HCT116 (cell line): ENCODE measurements around the gene KAT6B. TPM values are rescaled to one million over a fixed set of nuclear protein-coding genes. Genes with fewer than 3 reads are reported as not detected.

Experiments
- ATAC-seq: fragments of 200-7000 bp; cut with Tn5 transposase; 2 replicates; pipeline ENCODE4 v1.9.1; 2020; ENCODE audit warnings: mild to moderate bottlenecking, moderate library complexity
- BruUV-seq: library from RNA; stranded (reverse); fragments of 400-500 nt; replicated peaks from 2 replicates; lab custom pipeline; 2021; lab: Mats Ljungman, UMichigan
- CTCF ChIA-PET: fragments of 300-600 bp; sonication (Branson Sonifier 250); formaldehyde crosslinking; loops from one replicate; lab custom pipeline; 2021; ENCODE audit warnings: antibody characterized with exemption; lab: Charles Lee
- POLR2A ChIA-PET: fragments of 300-600, 350-600 bp; sonication (Branson Sonifier 250); formaldehyde crosslinking; loops from one replicate; lab custom pipeline; 2021; ENCODE audit warnings: antibody characterized with exemption; lab: Charles Lee
- RAD21 ChIA-PET, 2 experiments: fragments of 300-600 bp; sonication (Branson Sonifier 250); formaldehyde crosslinking; loops; one replicate each; lab custom pipeline; 2023; ENCODE audit warnings: low total read pairs in 2 of 2; ENCODE audit not compliant: uncharacterized antibody in 2 of 2, unreplicated experiment in 2 of 2, low non-redundant PET in 1 of 2; lab: Charles Lee
- DNase-seq: peaks from one replicate; pipeline ENCODE4 v3.0.0-alpha.2; 2010; ENCODE audit warnings: low read depth, low spot score
- H2AFZ ChIP-seq: fragments of 200-600 bp; shearing (Covaris generic), sonication (generic); 2 replicates; pipeline ENCODE4 v1.6.1; 2017; ENCODE audit warnings: low read depth, mixed run types, mixed read lengths, antibody characterized with exemption, low read length; ENCODE audit not compliant: poor library complexity, severe bottlenecking
- H3K27ac ChIP-seq: 2 replicates; pipeline ENCODE4 v1.5.1; 2012; ENCODE audit warnings: low read depth, low read length
- H3K27me3 ChIP-seq: fragments of 200-600 bp; sonication (generic); 2 replicates; pipeline ENCODE4 v1.6.1; 2016; ENCODE audit warnings: mixed run types, low read length, mixed read lengths; ENCODE audit not compliant: insufficient read depth
- H3K36me3 ChIP-seq, 2 experiments: fragments of 200-500 bp in 1 of 2; fragments of 200-600 bp in 1 of 2; sonication (Bioruptor generic) in 1 of 2; sonication (generic) in 1 of 2; 2 replicates each; pipeline versions ENCODE4 v1.5.1 to v1.6.1; 2014 to 2016; ENCODE audit warnings: low read length in 2 of 2, inconsistent platforms in 1 of 2, mixed read lengths in 1 of 2, mixed run types in 1 of 2; ENCODE audit not compliant: insufficient read depth in 2 of 2, control insufficient read depth in 1 of 2
- H3K4me1 ChIP-seq, 2 experiments: fragments of 200-600 bp in 1 of 2; sonication (generic) in 1 of 2; 2 replicates each; pipeline versions ENCODE4 v1.5.1 to v1.6.1; 2012 to 2017; ENCODE audit warnings: low read length in 2 of 2, inconsistent platforms in 1 of 2, mild to moderate bottlenecking in 1 of 2, mixed read lengths in 1 of 2, mixed run types in 1 of 2, moderate library complexity in 1 of 2; ENCODE audit not compliant: insufficient read depth in 2 of 2, control insufficient read depth in 1 of 2
- H3K4me2 ChIP-seq: fragments of 200-600 bp; sonication (generic); 2 replicates; pipeline ENCODE4 v1.6.1; 2017; ENCODE audit warnings: mixed run types, low read length, mixed read lengths
- H3K4me3 ChIP-seq, 2 experiments: fragments of 200-600 bp in 1 of 2; sonication (generic) in 1 of 2; replicated peaks in 1 of 2; 2 replicates each; pipeline ENCODE4 v1.5.1; 2011 to 2016; ENCODE audit warnings: low read length in 2 of 2, control low read depth in 1 of 2, low read depth in 1 of 2, mild to moderate bottlenecking in 1 of 2, mixed read lengths in 1 of 2, mixed run types in 1 of 2
- H3K79me2 ChIP-seq: fragments of 200-600 bp; sonication (generic); 2 replicates; pipeline ENCODE4 v1.6.1; 2017; ENCODE audit warnings: mild to moderate bottlenecking, mixed run types, low read length, moderate library complexity, mixed read lengths; ENCODE audit not compliant: insufficient read depth
- H3K9ac ChIP-seq: fragments of 200-600 bp; sonication (generic); 2 replicates; pipeline ENCODE4 v1.6.1; 2016; ENCODE audit warnings: low read length, mixed read lengths
- H3K9me2 ChIP-seq: fragments of 200-600 bp; sonication (generic), shearing (Covaris generic); 2 replicates; pipeline ENCODE4 v1.6.1; 2017; ENCODE audit warnings: mixed run types, mild to moderate bottlenecking, moderate library complexity; ENCODE audit not compliant: insufficient read depth
- H3K9me3 ChIP-seq, 2 experiments: fragments of 200-500 bp in 1 of 2; fragments of 200-600 bp in 1 of 2; sonication (Bioruptor generic) in 1 of 2; sonication (generic) in 1 of 2; 2 replicates each; pipeline ENCODE4 v1.6.1; 2014 to 2017; ENCODE audit warnings: low read length in 2 of 2, mixed read lengths in 2 of 2, inconsistent platforms in 1 of 2, low read depth in 1 of 2, mild to moderate bottlenecking in 1 of 2, mixed run types in 1 of 2, moderate library complexity in 1 of 2; ENCODE audit not compliant: control insufficient read depth in 1 of 2, insufficient read depth in 1 of 2
- H4K20me1 ChIP-seq: fragments of 200-600 bp; sonication (generic), shearing (Covaris generic); 2 replicates; pipeline ENCODE4 v1.6.1; 2017; ENCODE audit warnings: mixed run types, mild to moderate bottlenecking, moderate library complexity; ENCODE audit not compliant: insufficient read depth
- CBX3 ChIP-seq: IDR thresholded peaks from 2 replicates; pipeline ENCODE4 v1.6.1; 2012; ENCODE audit warnings: low read depth
- CEBPB ChIP-seq: IDR thresholded peaks from 2 replicates; pipeline ENCODE4 v1.6.1; 2012; ENCODE audit warnings: low read depth
- EGR1 ChIP-seq: IDR thresholded peaks from 2 replicates; pipeline ENCODE4 v1.6.1; 2012; ENCODE audit warnings: low read depth
- ELF1 ChIP-seq: IDR thresholded peaks from 2 replicates; pipeline ENCODE4 v1.6.1; 2012; ENCODE audit warnings: low read depth, borderline replicate concordance
- EZH2 ChIP-seq: fragments of 200-600 bp; sonication (generic); IDR thresholded peaks from 2 replicates; pipeline ENCODE4 v1.6.1; 2017; ENCODE audit warnings: antibody characterized with exemption, mixed run types
- FOSL1 ChIP-seq: IDR thresholded peaks from 2 replicates; pipeline ENCODE4 v1.6.1; 2012; ENCODE audit warnings: low read depth
- JUND ChIP-seq: IDR thresholded peaks from 2 replicates; pipeline ENCODE4 v1.6.1; 2012
- POLR2A ChIP-seq: IDR thresholded peaks from 2 replicates; pipeline ENCODE4 v1.7.0; 2011; ENCODE audit warnings: borderline replicate concordance; ENCODE audit not compliant: insufficient read depth, insufficient read length; ENCODE audit errors: extremely low read depth
- POLR2AphosphoS5 ChIP-seq: IDR thresholded peaks from 2 replicates; pipeline ENCODE4 v1.6.1; 2011; ENCODE audit warnings: mild to moderate bottlenecking, low read depth, low read length, moderate library complexity
- RAD21 ChIP-seq: IDR thresholded peaks from 2 replicates; pipeline ENCODE4 v1.6.1; 2012; ENCODE audit warnings: low read depth, mild to moderate bottlenecking
- SIN3A ChIP-seq: IDR thresholded peaks from 2 replicates; pipeline ENCODE4 v1.6.1; 2012; ENCODE audit warnings: low read depth
- SP1 ChIP-seq: IDR thresholded peaks from 2 replicates; pipeline ENCODE4 v1.6.1; 2012; ENCODE audit warnings: low read depth
- TCF7L2 ChIP-seq: IDR thresholded peaks from 2 replicates; pipeline ENCODE4 v1.7.0; 2011; ENCODE audit warnings: borderline replicate concordance, inconsistent platforms; ENCODE audit not compliant: insufficient read depth, insufficient read length; ENCODE audit errors: extremely low read depth
- ZFX ChIP-seq: fragments of 450-650 bp; IDR thresholded peaks from 2 replicates; pipeline ENCODE4 v1.6.1; 2017
- ZNF274 ChIP-seq: fragments of 200-500 bp; sonication (Bioruptor generic); IDR thresholded peaks from 2 replicates; pipeline ENCODE4 v1.6.1; 2014; ENCODE audit warnings: mild to moderate bottlenecking, low read depth, low read length, inconsistent platforms
- intact Hi-C: fragments of 100-400 bp; cut with micrococcal nuclease; formaldehyde crosslinking; loops from 2 replicates; pipeline ENCODE4 v1.10.0; 2022
- total RNA-seq: library from RNA; stranded (reverse); gene quantifications from one replicate; pipeline ENCODE4 v1.2.1, GENCODE V29; 2021; ENCODE audit not compliant: unreplicated experiment
- TF ChIP-seq, protein P1 (sequence below), 3 experiments: fragments of 200-600 bp in 1 of 3; sonication (generic) in 1 of 3; IDR thresholded peaks in 2 of 3; conservative IDR thresholded peaks in 1 of 3; 2 replicates each; pipeline ENCODE4 v1.5.1; 2012 to 2017; ENCODE audit warnings: low read depth in 2 of 3, low read length in 2 of 3, antibody characterized with exemption in 1 of 3, borderline replicate concordance in 1 of 3, control low read depth in 1 of 3, mild to moderate bottlenecking in 1 of 3, mixed read lengths in 1 of 3, mixed run types in 1 of 3, moderate library complexity in 1 of 3; ENCODE audit not compliant: insufficient read depth in 1 of 3

The KAT6B gene
- total RNA-seq, 1 experiment from 2014 or later, result 17.8 TPM

DNA sequence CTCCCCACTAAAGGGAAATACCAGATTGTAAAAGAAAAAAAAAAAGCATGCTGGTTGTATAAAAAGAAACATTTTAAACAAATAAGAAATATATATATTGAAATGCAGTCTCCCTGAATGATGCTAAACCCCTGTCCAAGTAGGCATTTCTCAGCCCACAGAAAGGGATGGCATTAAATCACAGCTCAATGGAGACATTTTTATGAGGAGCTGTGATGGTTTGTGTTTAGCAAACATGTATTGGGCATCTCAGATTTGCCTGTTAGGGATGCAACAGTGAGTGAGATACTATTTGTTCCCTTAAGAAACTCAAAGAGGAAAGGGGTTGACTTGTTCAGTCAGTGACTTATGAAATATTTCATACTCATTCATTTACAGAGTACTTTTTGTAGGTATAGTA lies 51.5 kb downstream of the KAT6B start:
- Histone ChIP-seq H4K20me1 (no peaks in the 10 kb centered on the region), H3K4me2 (no peak overlapping the region), H3K4me1 (no peaks in the 10 kb centered on the region), H3K27ac (no peak overlapping the region), H3K27me3 (no peaks in the 10 kb centered on the region), H3K9ac (no peak overlapping the region), H3K79me2 (no peaks in the 10 kb centered on the region), H3K9me3 (no peaks in the 10 kb centered on the region), H3K36me3 (no peaks in the 10 kb centered on the region), H2AFZ (no peak overlapping the region), H3K9me2 (no peaks in the 10 kb centered on the region), H3K4me3 (no peak overlapping the region)
- no TSS peak for BruUV-seq
- ATAC-seq, result no peak
- ChIA-PET RAD21 (no interaction called here), CTCF (no interaction called here), POLR2A (no interaction called here)
- no peak for TF ChIP-seq ELF1
- TF ChIP-seq, protein P1, sequence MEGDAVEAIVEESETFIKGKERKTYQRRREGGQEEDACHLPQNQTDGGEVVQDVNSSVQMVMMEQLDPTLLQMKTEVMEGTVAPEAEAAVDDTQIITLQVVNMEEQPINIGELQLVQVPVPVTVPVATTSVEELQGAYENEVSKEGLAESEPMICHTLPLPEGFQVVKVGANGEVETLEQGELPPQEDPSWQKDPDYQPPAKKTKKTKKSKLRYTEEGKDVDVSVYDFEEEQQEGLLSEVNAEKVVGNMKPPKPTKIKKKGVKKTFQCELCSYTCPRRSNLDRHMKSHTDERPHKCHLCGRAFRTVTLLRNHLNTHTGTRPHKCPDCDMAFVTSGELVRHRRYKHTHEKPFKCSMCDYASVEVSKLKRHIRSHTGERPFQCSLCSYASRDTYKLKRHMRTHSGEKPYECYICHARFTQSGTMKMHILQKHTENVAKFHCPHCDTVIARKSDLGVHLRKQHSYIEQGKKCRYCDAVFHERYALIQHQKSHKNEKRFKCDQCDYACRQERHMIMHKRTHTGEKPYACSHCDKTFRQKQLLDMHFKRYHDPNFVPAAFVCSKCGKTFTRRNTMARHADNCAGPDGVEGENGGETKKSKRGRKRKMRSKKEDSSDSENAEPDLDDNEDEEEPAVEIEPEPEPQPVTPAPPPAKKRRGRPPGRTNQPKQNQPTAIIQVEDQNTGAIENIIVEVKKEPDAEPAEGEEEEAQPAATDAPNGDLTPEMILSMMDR (IDR thresholded peaks at IDR 0.05 in 2 of 3, conservative IDR thresholded peaks at IDR 0.05 in 1 of 3; ENCODE audit: borderline replicate concordance in 1 of 3, insufficient read depth in 1 of 3, low read depth in 2 of 3, low read length in 2 of 3), result no peak
- no peak for TF ChIP-seq FOSL1
- no peak for TF ChIP-seq EZH2
- TF ChIP-seq EGR1, result no peak
- no peak for TF ChIP-seq POLR2A
- TF ChIP-seq RAD21, result no peak
- TF ChIP-seq ZFX, result no peak
- no peak for TF ChIP-seq CEBPB
- TF ChIP-seq JUND, result no peak
- no peak for TF ChIP-seq ZNF274
- TF ChIP-seq SP1, result no peak
- no peak for TF ChIP-seq CBX3
- TF ChIP-seq TCF7L2, result no peak
- no peak for TF ChIP-seq SIN3A
- no peak for TF ChIP-seq POLR2AphosphoS5
- intact Hi-C loops, result no loop called here
- DNase-seq, result no peak
